HepG2 (cell line): ENCODE data around the gene ADRA2A. TPM values are rescaled to one million over a fixed set of nuclear protein-coding genes. Genes with fewer than 3 reads are reported as not detected.

Experiments used
- ATAC-seq: fragments of 200-7000 bp; cut with Tn5 transposase; 3 replicates; pipeline ENCODE4 v1.9.1; 2020; ENCODE audit warnings: mild to moderate bottlenecking, moderate library complexity
- BruUV-seq: library from RNA; stranded (reverse); fragments of 400-500 nt; replicated peaks from 2 replicates; lab custom pipeline; 2021; lab: Mats Ljungman, UMichigan
- CTCF ChIA-PET: fragments of 300-600 bp; formaldehyde crosslinking; extraction: SDS; loops from one replicate; lab custom pipeline; 2021; ENCODE audit warnings: low total read pairs, inconsistent platforms, low intra/inter-chr PET ratio; lab: Yijun Ruan, JAX
- POLR2A ChIA-PET: fragments of 350-600 bp; sonication (Branson Sonifier 250); formaldehyde crosslinking; loops from one replicate; lab custom pipeline; 2020; ENCODE audit warnings: antibody characterized with exemption, inconsistent platforms; lab: Yijun Ruan, JAX
- DNase-seq: peaks from one replicate; pipeline ENCODE4 v3.0.0-alpha.2; 2015; ENCODE audit warnings: low spot score
- FAIRE-seq: peaks from 3 replicates; lab custom pipeline; 2011; peaks lifted over from hg19 to GRCh38; lab: Jason Lieb, UNC
- H2AFZ ChIP-seq: one replicate; pipeline ENCODE4 v1.6.1; 2011; ENCODE audit warnings: low read length, inconsistent platforms
- H3K27ac ChIP-seq: fragments of 300-600 bp; 3 replicates; pipeline ENCODE4 v1.8.0; 2011; ENCODE audit warnings: mixed run types, mild to moderate bottlenecking, mixed read lengths, low read length, inconsistent platforms; ENCODE audit not compliant: insufficient read depth; ENCODE audit errors: extremely low read length
- H3K27me3 ChIP-seq, 2 experiments: fragments of 200-600 bp in 1 of 2; 2 replicates in 1 of 2; 3 replicates in 1 of 2; pipeline versions ENCODE4 v1.6.0 to v1.8.0; 2011; ENCODE audit warnings: low read length in 2 of 2, mild to moderate bottlenecking in 2 of 2, moderate library complexity in 2 of 2, inconsistent platforms in 1 of 2; ENCODE audit not compliant: insufficient read depth in 2 of 2, control insufficient read depth in 1 of 2
- H3K36me3 ChIP-seq, 2 experiments: fragments of 200-600 bp in 1 of 2; replicated peaks in 1 of 2; 2 replicates in 1 of 2; 3 replicates in 1 of 2; pipeline versions ENCODE4 v1.5.1 to v1.8.0; 2011; ENCODE audit warnings: low read length in 2 of 2, inconsistent platforms in 1 of 2; ENCODE audit not compliant: insufficient read depth in 2 of 2, control insufficient read depth in 1 of 2
- H3K4me1 ChIP-seq: 2 replicates; pipeline ENCODE4 v1.5.1; 2012; ENCODE audit warnings: low read length, inconsistent platforms; ENCODE audit not compliant: insufficient read depth
- H3K4me2 ChIP-seq: 2 replicates; pipeline ENCODE4 v1.6.0; 2011; ENCODE audit warnings: low read depth, low read length, inconsistent platforms
- H3K4me3 ChIP-seq, 3 experiments: fragments of 200-600 bp in 1 of 3; sonication (generic), shearing (Covaris generic) in 1 of 3; replicated peaks in 1 of 3; 2 replicates each; pipeline ENCODE4 v1.5.1; 2011 to 2016; ENCODE audit warnings: low read length in 3 of 3, inconsistent platforms in 2 of 3, low read depth in 2 of 3, mild to moderate bottlenecking in 2 of 3, control low read depth in 1 of 3, mixed read lengths in 1 of 3; ENCODE audit not compliant: insufficient read depth in 1 of 3
- H3K79me2 ChIP-seq: one replicate; pipeline ENCODE4 v1.6.1; 2011; ENCODE audit warnings: low read length, inconsistent platforms; ENCODE audit not compliant: insufficient read depth
- H3K9ac ChIP-seq: 2 replicates; pipeline ENCODE4 v1.6.0; 2011; ENCODE audit warnings: mild to moderate bottlenecking, low read depth, low read length, inconsistent platforms; ENCODE audit not compliant: insufficient read depth
- H3K9me3 ChIP-seq: 2 replicates; pipeline ENCODE4 v1.5.1; 2012; ENCODE audit warnings: mild to moderate bottlenecking, low read length
- H4K20me1 ChIP-seq: 2 replicates; pipeline ENCODE4 v1.6.0; 2011; ENCODE audit warnings: inconsistent platforms, mild to moderate bottlenecking, low read length, moderate library complexity; ENCODE audit not compliant: insufficient read depth
- ASH2L ChIP-seq: fragments of 300-600, 200-600 bp; sonication (generic); IDR thresholded peaks from 2 replicates; pipeline ENCODE4 v1.7.0; 2017; ENCODE audit warnings: low read depth, mild to moderate bottlenecking, moderate library complexity, mixed read lengths, low read length; ENCODE audit not compliant: insufficient read length
- ATF6 ChIP-seq: sonication (generic); formaldehyde crosslinking; conservative IDR thresholded peaks from 2 replicates; pipeline ENCODE4 v1.4.0; 2020; ENCODE audit warnings: missing genetic modification reagents
- ZFYVE20 ChIP-seq: sonication (generic); formaldehyde crosslinking; IDR thresholded peaks from 2 replicates; pipeline ENCODE4 v1.8.0; 2023; ENCODE audit warnings: low read depth, mild to moderate bottlenecking, moderate library complexity, missing genetic modification reagents, borderline replicate concordance
- ZNF558 ChIP-seq: sonication (generic); formaldehyde crosslinking; IDR thresholded peaks from 2 replicates; pipeline ENCODE4 v1.9.0; 2022; ENCODE audit warnings: mild to moderate bottlenecking, missing genetic modification reagents, borderline replicate concordance
- WGBS: methylation state at CpG from one replicate; pipeline ENCODE4 v1.1.6; 2017; ENCODE audit warnings: low lambda C conversion rate; 5-methylcytosine and 5-hydroxymethylcytosine counted together
- in situ Hi-C: cut with HindIII; loops from 2 replicates; pipeline ENCODE4 v1.10.0; 2017; ENCODE audit warnings: low pct_unique_long_range_greater_than_20kb; ENCODE audit not compliant: extremely low pct_ligation_motif_present
- intact Hi-C: fragments of 100-400 bp; cut with micrococcal nuclease; formaldehyde crosslinking; loops from one replicate; pipeline ENCODE4 v1.10.0; 2022; ENCODE audit not compliant: unreplicated experiment
- polyA plus RNA-seq, 8 experiments: library from polyadenylated mRNA; depleted of rRNA in 3 of 8; stranded (reverse) in 7 of 8; unstranded in 1 of 8; fragments of >200 nt; fragmentation: Illumina TruSeq in 4 of 8; extraction: Trizol in 4 of 8; gene quantifications; 2 replicates each; pipeline versions ENCODE4 v1.2.1 to v1.2.3, GENCODE V29; 2011 to 2016; ENCODE audit warnings: low read depth in 4 of 8, missing spikeins in 1 of 8, mixed read lengths in 1 of 8; ENCODE audit not compliant: insufficient read depth in 1 of 8
- total RNA-seq, 5 experiments: library from RNA; depleted of rRNA; stranded (reverse); fragments of >200 nt; fragmentation: Illumina TruSeq; extraction: Trizol; gene quantifications; 2 replicates each; pipeline ENCODE4 v1.2.3, GENCODE V29; 2016; ENCODE audit warnings: low read depth in 1 of 5

Gene ADRA2A
- total and polyA plus RNA-seq, 2 of the 13 experiments (the other 11 are each of a cell fraction or from before 2014, with no cell fraction given): 0.01 TPM; not detected in 1

- TF ChIP-seq ATF6 (CRISPR knock-in tag): no peak
- TF ChIP-seq, all 625 proteins: peak for 0
Observed at GRCh38 chr10:111116211-111116610, 39.4 kb downstream of the ADRA2A start (continued).

GRCh38 chr10:111116762-111117445 lies 40.1 kb downstream of the ADRA2A start:
- intact Hi-C loops (no loop called here), in situ Hi-C loops (no loop called here)
- Histone ChIP-seq H4K20me1 (no peaks in the 10 kb centered on the region), H3K9me3 (no peaks in the 10 kb centered on the region), H2AFZ (no peak overlapping the region), H3K9ac (no peak overlapping the region), H3K27me3 (peaks cover 0 to 10% of the 10 kb centered on the region in 2 experiments; a peak in 1 of 5 replicates)
- BruUV-seq: no TSS peak
- TF ChIP-seq ASH2L: no peak
- TF ChIP-seq ZFYVE20 (CRISPR knock-in tag): no peak
- TF ChIP-seq ZNF558 (CRISPR knock-in tag): no peak
- TF ChIP-seq, all 625 proteins: peak for 0
- no peak overlapping the region for H3K4me2 ChIP-seq
- H3K36me3 ChIP-seq: no peaks in the 10 kb centered on the region
- no peaks in the 10 kb centered on the region for H3K79me2 ChIP-seq
- no peak overlapping the region for H3K4me3 ChIP-seq
- H3K4me1 ChIP-seq: no peaks in the 10 kb centered on the region
- no peak for FAIRE-seq
- ChIA-PET CTCF (no interaction called here), POLR2A (no interaction called here)
- no peak for ATAC-seq
- WGBS: 0% methylated on average over 3 of the region's 16 CpGs
- no peak overlapping the region for H3K27ac ChIP-seq
- no peak for DNase-seq
